Esophagus squamous epithelium (tissue), 4 donors: Measurements from ENCODE around the gene TSR3.

Experiments
- POLR2A ChIP-seq, 4 donors: fragments of 450-650 bp; IDR thresholded peaks; one replicate each; pipeline ENCODE4 v1.6.1; 2017; ENCODE audit warnings: antibody characterized with exemption in 4 of 4, mild to moderate bottlenecking in 4 of 4, moderate library complexity in 3 of 4
- TF ChIP-seq, protein P1 (sequence below), 6 experiments: fragments of 450-650 bp in 4 of 6; fragments of 200-600 bp in 2 of 6; sonication (generic) in 2 of 6; IDR thresholded peaks; one replicate each; pipeline ENCODE4 v1.5.1; 2016 to 2019; ENCODE audit warnings: antibody characterized with exemption in 6 of 6, mild to moderate bottlenecking in 4 of 6, moderate library complexity in 4 of 6

DNA sequence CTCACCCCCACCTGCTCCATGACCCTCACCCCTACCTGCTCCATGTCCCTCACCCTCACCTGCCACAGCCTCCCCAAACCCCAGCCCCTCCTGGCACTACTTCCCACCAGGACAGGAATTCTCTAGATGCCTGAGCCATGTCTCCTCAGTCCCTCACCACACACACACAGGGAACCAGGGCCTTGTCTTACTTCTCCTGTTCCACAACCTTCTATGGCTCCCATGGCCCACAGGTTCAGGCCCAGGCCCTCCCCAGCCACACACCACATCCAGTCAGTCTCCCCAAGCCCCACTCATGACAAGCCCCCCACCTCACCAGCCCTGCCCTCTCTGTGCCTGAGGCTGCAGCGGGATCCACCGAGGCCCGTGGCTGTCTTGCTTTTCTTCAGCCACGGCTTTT, 45.3 kb downstream of the TSR3 start:
- TF ChIP-seq POLR2A (IDR thresholded peaks at IDR 0.05), result no peak
- TF ChIP-seq, protein P1, sequence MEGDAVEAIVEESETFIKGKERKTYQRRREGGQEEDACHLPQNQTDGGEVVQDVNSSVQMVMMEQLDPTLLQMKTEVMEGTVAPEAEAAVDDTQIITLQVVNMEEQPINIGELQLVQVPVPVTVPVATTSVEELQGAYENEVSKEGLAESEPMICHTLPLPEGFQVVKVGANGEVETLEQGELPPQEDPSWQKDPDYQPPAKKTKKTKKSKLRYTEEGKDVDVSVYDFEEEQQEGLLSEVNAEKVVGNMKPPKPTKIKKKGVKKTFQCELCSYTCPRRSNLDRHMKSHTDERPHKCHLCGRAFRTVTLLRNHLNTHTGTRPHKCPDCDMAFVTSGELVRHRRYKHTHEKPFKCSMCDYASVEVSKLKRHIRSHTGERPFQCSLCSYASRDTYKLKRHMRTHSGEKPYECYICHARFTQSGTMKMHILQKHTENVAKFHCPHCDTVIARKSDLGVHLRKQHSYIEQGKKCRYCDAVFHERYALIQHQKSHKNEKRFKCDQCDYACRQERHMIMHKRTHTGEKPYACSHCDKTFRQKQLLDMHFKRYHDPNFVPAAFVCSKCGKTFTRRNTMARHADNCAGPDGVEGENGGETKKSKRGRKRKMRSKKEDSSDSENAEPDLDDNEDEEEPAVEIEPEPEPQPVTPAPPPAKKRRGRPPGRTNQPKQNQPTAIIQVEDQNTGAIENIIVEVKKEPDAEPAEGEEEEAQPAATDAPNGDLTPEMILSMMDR (IDR thresholded peaks at IDR 0.05), result no peak
